ENCODE measurements around the gene ZSWIM5. TPM values are rescaled to one million over a fixed set of nuclear protein-coding genes. Genes with fewer than 3 reads are reported as not detected.
"Not testable (repeated sequence)": the region's sequence is repeated elsewhere in the genome, so short reads cannot be mapped to it uniquely, and the experiment has no call there.

The ZSWIM5 gene
- polyA plus RNA-seq, 1 experiment = 0.15 TPM

- TF ChIP-seq CTCF (IDR thresholded peaks at IDR 0.05; ENCODE audit: insufficient read depth, low read depth, low read length) = no peak
- POLR2A ChIA-PET = no interaction called here
- Histone ChIP-seq H3K4me3 (ENCODE audit: low read depth, low read length) (no peak overlapping the region), H3K27me3 (ENCODE audit: control insufficient read depth, insufficient read depth, low read length) (no peaks in the 10 kb centered on the region), H3K36me3 (ENCODE audit: control insufficient read depth, insufficient read depth, low read length) (peaks cover 19% of the 10 kb centered on the region)
- CTCF ChIA-PET = no interaction called here
- DNase-seq (ENCODE audit: low read depth) = no peak
These were observed 207.2 kb downstream of the ZSWIM5 start for GRCh38 chr1:44999232-44999631.

GRCh38 chr1:44995467-44996238 lies 210.8 kb downstream of the ZSWIM5 start:
- ChIA-PET CTCF (interaction anchor here (0.9 kb wide), 1 partner anchor 161 kb away, joined by 3 read pairs; no protein-coding TSS in a partner anchor), POLR2A (no interaction called here)
- H3K4me3 ChIP-seq (ENCODE audit: low read depth, low read length) = no peak overlapping the region
- DNase-seq (ENCODE audit: low read depth) = no peak
- no peaks in the 10 kb centered on the region for H3K27me3 ChIP-seq (ENCODE audit: control insufficient read depth, insufficient read depth, low read length)
- TF ChIP-seq CTCF (IDR thresholded peaks at IDR 0.05; ENCODE audit: insufficient read depth, low read depth, low read length) = no peak
- no peaks in the 10 kb centered on the region for H3K36me3 ChIP-seq (ENCODE audit: control insufficient read depth, insufficient read depth, low read length)

GRCh38 chr1:44994309-44994898 lies 212.0 kb downstream of the ZSWIM5 start:
- no peak for TF ChIP-seq CTCF (IDR thresholded peaks at IDR 0.05; ENCODE audit: insufficient read depth, low read depth, low read length)

GRCh38 chr1:44988531-44989156 lies 217.8 kb downstream of the ZSWIM5 start:
- Histone ChIP-seq H3K27me3 (ENCODE audit: control insufficient read depth, insufficient read depth, low read length) (no peaks in the 10 kb centered on the region), H3K4me3 (ENCODE audit: low read depth, low read length) (no peak overlapping the region), H3K36me3 (ENCODE audit: control insufficient read depth, insufficient read depth, low read length) (no peaks in the 10 kb centered on the region)
- ChIA-PET POLR2A (no interaction called here), CTCF (no interaction called here)
- no peak for DNase-seq (ENCODE audit: low read depth)
- no peak for TF ChIP-seq CTCF (IDR thresholded peaks at IDR 0.05; ENCODE audit: insufficient read depth, low read depth, low read length)

More at GRCh38 chr1:44994309-44994898, 212.0 kb downstream of the ZSWIM5 start:
- Histone ChIP-seq H3K27me3 (ENCODE audit: control insufficient read depth, insufficient read depth, low read length) (no peaks in the 10 kb centered on the region), H3K4me3 (ENCODE audit: low read depth, low read length) (no peak overlapping the region), H3K36me3 (ENCODE audit: control insufficient read depth, insufficient read depth, low read length) (no peaks in the 10 kb centered on the region)
- CTCF ChIA-PET = no interaction called here
- no peak for DNase-seq (ENCODE audit: low read depth)
- POLR2A ChIA-PET = no interaction called here

- no peaks in the 10 kb centered on the region for H3K36me3 ChIP-seq (ENCODE audit: control insufficient read depth, insufficient read depth, low read length)
- no peak for TF ChIP-seq CTCF (IDR thresholded peaks at IDR 0.05; ENCODE audit: insufficient read depth, low read depth, low read length)
- peak overlapping the region; percentile 89 for H3K4me3 ChIP-seq (ENCODE audit: low read depth, low read length)
- ChIA-PET CTCF (interaction anchor here (0.9 to 1.8 kb wide), 8 partner anchors 12 to 317 kb away, joined by 3 to 5 read pairs (median 4); partner anchors contain the start of gene HECTD3), POLR2A (no interaction called here)
- H3K27me3 ChIP-seq (ENCODE audit: control insufficient read depth, insufficient read depth, low read length) = no peaks in the 10 kb centered on the region
- no peak for DNase-seq (ENCODE audit: low read depth)
These were observed 220.6 kb downstream of the ZSWIM5 start for GRCh38 chr1:44985747-44986359.

- DNase-seq (ENCODE audit: low read depth); H3K27me3 ChIP-seq (ENCODE audit: control insufficient read depth, insufficient read depth, low read length); POLR2A ChIA-PET; H3K36me3 ChIP-seq (ENCODE audit: control insufficient read depth, insufficient read depth, low read length); H3K4me3 ChIP-seq (ENCODE audit: low read depth, low read length): not testable (repeated sequence)
- CTCF ChIA-PET = interaction anchor here (0.9 kb wide), 1 partner anchor 11 kb away, joined by 3 read pairs; no protein-coding TSS in a partner anchor
These were observed 229.0 kb downstream of the ZSWIM5 start for GRCh38 chr1:44977372-44977771.
